ENCODE measurements around the gene ARIH2.
"Not testable (repeated sequence)": the region's sequence is repeated elsewhere in the genome, so short reads cannot be mapped to it uniquely, and the experiment has no call there.

ARIH2 gene

DNA sequence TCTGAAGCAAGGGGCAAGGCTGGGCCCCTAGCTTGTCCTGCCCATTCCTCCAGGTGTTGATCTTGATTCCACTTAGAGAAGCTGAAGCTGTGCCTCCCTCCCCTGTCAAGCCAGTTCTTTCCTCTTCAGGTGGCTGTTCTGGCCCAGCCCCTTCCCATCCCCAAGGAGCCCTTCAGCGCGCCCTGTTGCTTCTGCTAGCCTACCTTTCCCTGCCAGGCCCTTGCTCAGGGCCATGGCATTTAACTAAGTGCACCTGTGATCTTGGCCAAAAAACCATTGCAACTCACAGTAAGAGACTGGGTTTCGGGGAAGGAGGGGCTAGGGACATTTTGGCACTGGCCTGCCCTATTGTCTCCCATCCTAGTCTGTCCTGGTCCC, 86.7 kb downstream of the ARIH2 start:
- TF ChIP-seq, protein P1, sequence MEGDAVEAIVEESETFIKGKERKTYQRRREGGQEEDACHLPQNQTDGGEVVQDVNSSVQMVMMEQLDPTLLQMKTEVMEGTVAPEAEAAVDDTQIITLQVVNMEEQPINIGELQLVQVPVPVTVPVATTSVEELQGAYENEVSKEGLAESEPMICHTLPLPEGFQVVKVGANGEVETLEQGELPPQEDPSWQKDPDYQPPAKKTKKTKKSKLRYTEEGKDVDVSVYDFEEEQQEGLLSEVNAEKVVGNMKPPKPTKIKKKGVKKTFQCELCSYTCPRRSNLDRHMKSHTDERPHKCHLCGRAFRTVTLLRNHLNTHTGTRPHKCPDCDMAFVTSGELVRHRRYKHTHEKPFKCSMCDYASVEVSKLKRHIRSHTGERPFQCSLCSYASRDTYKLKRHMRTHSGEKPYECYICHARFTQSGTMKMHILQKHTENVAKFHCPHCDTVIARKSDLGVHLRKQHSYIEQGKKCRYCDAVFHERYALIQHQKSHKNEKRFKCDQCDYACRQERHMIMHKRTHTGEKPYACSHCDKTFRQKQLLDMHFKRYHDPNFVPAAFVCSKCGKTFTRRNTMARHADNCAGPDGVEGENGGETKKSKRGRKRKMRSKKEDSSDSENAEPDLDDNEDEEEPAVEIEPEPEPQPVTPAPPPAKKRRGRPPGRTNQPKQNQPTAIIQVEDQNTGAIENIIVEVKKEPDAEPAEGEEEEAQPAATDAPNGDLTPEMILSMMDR (conservative IDR thresholded peaks at IDR 0.05; ENCODE audit: low read length): no peak
- DNase-seq (ENCODE audit: low read depth): no peak
- H3K4me3 ChIP-seq (ENCODE audit: low read length): no peak overlapping the region

DNA sequence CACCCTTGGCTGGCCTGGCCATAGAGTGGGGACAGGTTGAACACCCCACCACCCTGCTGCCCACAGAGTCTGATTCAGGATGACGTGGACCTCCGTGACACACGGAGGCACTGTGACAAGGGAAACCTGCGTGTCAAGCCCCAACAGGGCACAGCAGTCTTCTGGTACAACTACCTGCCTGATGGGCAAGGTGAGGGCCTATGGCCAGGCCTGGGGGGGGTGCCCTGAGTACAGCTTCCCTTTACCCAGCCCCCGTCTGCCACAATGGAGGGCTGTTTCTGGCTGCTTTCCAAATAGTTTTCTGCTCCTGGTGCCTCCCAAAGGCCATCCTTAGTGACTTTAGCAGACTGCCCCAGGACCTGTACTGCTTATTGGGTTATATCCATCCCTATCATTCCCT, 87.4 kb downstream of the ARIH2 start:
- no peak for DNase-seq (ENCODE audit: low read depth)
- peak overlapping the region; percentile 75 for H3K4me3 ChIP-seq (ENCODE audit: low read length)
- TF ChIP-seq, protein P1 (conservative IDR thresholded peaks at IDR 0.05; ENCODE audit: low read length): no peak

DNA sequence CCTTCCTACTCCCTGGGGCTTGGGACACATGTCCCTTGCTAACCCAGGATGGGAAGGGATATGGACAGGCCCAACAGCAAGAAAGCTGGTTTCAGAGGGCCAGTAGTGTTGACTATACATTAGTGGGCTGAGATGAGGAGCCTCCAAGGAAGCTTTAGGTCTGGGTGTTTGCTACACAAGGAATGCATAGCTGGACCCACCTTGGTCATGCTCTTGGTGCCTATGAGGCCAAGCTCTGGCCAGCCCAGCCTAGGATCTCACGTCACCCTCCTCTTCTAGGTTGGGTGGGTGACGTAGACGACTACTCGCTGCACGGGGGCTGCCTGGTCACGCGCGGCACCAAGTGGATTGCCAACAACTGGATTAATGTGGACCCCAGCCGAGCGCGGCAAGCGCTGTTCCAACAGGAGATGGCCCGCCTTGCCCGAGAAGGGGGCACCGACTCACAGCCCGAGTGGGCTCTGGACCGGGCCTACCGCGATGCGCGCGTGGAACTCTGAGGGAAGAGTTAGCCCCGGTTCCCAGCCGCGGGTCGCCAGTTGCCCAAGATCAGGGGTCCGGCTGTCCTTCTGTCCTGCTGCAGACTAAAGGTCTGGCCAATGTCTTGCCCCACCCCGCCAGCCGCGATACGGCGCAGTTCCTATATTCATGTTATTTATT, 87.9 kb downstream of the ARIH2 start:
- peak; percentile 44 for DNase-seq (ENCODE audit: low read depth)
- H3K4me3 ChIP-seq (ENCODE audit: low read length): peak overlapping the region; percentile 75
- TF ChIP-seq, protein P1 (conservative IDR thresholded peaks at IDR 0.05; ENCODE audit: low read length): no peak

DNA sequence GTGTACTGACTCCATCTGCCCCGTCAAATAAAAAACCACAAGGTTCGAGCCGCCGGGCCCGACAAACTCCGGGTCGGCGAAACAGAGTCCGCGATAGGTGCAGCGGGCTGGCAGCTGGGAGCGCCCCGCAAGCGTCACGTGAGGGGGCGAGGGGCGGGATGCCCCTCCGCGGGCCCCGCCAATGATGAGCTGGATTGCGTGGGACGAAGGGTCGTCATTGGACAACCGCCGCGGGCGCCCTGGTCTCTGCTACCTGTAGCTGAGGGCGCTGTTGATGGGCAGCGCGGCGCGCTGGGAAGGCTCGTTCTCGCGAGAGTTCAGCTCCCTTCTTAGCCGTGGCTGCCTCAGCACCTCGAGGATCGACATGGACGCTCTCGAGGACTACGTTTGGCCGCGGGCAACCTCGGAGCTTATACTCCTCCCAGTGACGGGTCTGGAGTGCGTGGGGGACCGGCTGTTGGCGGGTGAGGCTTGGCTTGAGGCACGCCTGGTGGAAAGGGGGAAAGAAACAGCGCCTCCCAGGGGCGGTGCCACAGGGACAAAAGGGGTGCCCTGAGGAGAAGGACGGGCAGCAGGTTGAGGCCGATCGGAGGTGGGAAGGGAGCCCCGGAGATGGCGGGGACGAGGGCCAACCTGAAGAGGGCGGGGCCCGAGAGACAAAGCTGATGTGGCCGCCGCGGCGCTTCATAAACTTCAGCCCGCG, 88.6 kb downstream of the ARIH2 start, which contains the start of gene WDR6:
Gene WDR6, plus strand, starts transcription at position 324 of the 703 bp plus-strand sequence. Its CDS starts 41 bp downstream, at position 365.
- H3K4me3 ChIP-seq (ENCODE audit: low read length): peak within 1 kb of the TSS; percentile 75
- TF ChIP-seq, protein P1 (conservative IDR thresholded peaks at IDR 0.05; ENCODE audit: low read length): peak; percentile 44
- DNase-seq (ENCODE audit: low read depth): peak; percentile 97

DNA sequence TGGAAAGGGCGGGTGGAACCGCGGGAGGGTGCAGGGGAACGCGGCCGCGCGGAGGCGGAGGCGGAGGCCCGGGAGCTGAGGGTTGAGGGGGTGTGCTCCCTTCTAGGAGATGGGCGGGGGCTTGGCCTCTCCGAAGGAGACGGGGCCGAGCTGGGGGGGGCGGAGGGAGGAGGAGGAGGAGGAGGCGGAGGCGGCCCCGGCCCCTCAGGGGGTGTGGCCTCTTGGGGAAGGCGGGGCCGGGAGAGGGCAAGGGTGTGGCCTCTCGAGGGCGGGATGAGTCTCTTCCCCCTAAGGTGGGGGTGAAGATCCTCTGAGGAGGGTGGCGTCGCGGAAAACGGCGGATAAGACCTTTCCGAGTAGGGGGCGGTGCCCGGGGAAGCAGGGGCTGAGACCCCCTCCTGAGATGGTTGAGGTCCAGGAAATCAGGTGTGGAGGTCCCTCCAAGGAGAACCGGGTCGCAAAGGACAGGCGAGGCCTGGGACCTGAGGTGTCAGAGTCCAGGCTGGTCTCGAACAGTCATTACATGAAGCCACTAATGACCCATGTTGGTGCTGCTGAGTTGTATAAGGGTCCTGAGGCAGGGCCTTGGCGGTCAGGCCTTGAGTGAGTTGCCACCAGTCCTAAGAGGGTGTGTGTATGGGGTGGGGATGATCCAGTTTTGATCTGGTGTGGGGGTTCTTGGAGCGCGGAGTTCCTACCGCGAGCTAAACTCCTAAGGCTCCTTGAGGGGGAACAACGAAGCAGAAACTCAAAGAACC, 89.3 kb downstream of the ARIH2 start:
- TF ChIP-seq, protein P1 (conservative IDR thresholded peaks at IDR 0.05; ENCODE audit: low read length): no peak
- DNase-seq (ENCODE audit: low read depth): peak; percentile 91
- H3K4me3 ChIP-seq (ENCODE audit: low read length): peak overlapping the region; percentile 75

DNA sequence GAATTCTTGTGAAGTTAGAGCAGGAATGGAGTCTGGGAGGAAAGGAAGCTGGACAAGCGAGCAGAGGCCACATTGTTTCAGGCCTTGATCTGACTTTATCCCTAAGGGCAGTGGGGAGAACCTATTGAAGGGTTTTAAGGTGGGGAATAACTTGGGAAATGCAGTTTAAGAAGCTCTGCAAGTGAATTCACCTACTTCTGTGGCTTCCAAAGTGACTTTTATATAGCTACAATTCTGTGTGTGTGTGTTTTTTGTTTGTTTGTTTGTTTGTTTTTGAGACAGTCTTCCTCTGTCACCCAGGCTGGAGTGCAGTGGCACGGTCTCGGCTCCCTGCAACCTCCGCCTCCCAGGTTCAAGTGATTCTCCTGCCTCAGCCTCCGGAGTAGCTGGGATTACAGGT, 90.0 kb downstream of the ARIH2 start:
- not testable (repeated sequence) for DNase-seq (ENCODE audit: low read depth)
- H3K4me3 ChIP-seq (ENCODE audit: low read length): peak overlapping the region; percentile 75

DNA sequence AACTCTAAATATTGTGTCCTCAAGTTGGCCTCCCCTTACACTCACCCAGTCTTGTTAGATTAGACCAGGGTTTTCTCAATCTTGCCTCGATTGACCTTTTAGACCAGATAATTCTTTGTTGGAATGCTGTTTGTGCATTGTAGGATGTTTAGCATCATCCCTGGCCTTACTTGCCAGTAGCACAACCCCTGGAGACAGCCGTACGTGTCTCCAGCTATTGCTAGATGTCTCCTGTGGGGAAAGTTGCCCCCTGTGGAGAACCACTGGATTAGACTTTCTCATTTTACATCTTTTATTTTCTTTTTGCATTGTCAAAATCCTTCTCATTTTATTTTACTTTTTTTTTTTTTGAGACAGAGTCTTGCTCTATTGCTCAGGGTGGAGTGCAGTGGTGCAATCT, 90.8 kb downstream of the ARIH2 start:
- DNase-seq (ENCODE audit: low read depth): no peak
- TF ChIP-seq, protein P1 (conservative IDR thresholded peaks at IDR 0.05; ENCODE audit: low read length): no peak
- H3K4me3 ChIP-seq (ENCODE audit: low read length): no peak overlapping the region

All from AG10803 (cell line).